GM12875 (cell line): Measurements from ENCODE around the gene PAK3.

Experiments used
- H3K4me3 ChIP-seq: one replicate; pipeline ENCODE4 v1.5.1; 2011; ENCODE audit warnings: low read depth, low read length, control low read depth
- TF ChIP-seq, protein P1 (sequence below): IDR thresholded peaks from 2 replicates; pipeline ENCODE4 v1.5.1; 2011; ENCODE audit warnings: low read depth, mild to moderate bottlenecking, control low read depth, inconsistent platforms, low read length, moderate library complexity, borderline replicate concordance; ENCODE audit not compliant: insufficient read depth

PAK3 gene

GRCh38 chrX:111244235-111244750 is 148.3 kb downstream of the PAK3 start:
- TF ChIP-seq, protein P1, sequence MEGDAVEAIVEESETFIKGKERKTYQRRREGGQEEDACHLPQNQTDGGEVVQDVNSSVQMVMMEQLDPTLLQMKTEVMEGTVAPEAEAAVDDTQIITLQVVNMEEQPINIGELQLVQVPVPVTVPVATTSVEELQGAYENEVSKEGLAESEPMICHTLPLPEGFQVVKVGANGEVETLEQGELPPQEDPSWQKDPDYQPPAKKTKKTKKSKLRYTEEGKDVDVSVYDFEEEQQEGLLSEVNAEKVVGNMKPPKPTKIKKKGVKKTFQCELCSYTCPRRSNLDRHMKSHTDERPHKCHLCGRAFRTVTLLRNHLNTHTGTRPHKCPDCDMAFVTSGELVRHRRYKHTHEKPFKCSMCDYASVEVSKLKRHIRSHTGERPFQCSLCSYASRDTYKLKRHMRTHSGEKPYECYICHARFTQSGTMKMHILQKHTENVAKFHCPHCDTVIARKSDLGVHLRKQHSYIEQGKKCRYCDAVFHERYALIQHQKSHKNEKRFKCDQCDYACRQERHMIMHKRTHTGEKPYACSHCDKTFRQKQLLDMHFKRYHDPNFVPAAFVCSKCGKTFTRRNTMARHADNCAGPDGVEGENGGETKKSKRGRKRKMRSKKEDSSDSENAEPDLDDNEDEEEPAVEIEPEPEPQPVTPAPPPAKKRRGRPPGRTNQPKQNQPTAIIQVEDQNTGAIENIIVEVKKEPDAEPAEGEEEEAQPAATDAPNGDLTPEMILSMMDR: no peak
- H3K4me3 ChIP-seq: no peak overlapping the region

DNA sequence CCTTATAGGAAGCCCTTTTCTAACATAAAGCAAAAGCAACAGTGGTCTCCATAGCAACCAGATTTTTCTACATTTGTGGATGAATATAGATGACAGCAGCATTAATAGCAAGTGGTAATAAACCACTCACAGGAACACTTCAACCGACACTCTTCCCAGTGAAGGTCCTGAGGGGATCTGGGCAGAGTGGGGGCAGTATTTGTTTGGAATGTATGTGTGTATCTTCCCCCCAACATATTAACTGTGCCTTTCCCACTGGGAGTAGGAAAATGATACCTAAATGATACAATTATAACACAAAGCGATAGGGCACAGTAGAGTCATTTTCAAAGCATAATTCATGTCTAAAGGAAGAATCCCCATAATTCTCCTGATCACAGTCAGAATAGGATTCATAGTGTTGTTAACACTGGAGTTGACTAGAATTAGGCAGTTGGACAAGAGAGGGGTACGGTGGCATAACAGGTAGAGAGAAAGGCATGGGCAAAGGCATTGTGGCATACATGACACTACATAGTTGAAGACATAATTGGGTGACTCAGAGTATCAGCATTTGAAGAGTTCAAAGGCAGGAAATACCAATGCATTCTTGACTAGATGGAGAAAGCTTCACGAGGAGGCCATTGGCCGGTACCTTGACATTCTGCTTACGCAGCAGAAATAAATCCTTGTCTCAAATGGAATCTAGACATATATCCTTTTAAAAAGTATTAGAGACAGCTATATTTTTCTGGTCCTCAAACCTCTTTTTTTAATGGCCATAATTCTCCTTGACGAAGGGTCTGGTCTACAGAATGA is 159.1 kb downstream of the PAK3 start:
- H3K4me3 ChIP-seq: no peak overlapping the region
- TF ChIP-seq, protein P1: no peak

GRCh38 chrX:111257733-111258132 is 161.7 kb downstream of the PAK3 start:
- TF ChIP-seq, protein P1: no peak
- no peak overlapping the region for H3K4me3 ChIP-seq

GRCh38 chrX:111259559-111259958 is 163.6 kb downstream of the PAK3 start:
- TF ChIP-seq, protein P1: no peak
- H3K4me3 ChIP-seq: no peak overlapping the region

DNA sequence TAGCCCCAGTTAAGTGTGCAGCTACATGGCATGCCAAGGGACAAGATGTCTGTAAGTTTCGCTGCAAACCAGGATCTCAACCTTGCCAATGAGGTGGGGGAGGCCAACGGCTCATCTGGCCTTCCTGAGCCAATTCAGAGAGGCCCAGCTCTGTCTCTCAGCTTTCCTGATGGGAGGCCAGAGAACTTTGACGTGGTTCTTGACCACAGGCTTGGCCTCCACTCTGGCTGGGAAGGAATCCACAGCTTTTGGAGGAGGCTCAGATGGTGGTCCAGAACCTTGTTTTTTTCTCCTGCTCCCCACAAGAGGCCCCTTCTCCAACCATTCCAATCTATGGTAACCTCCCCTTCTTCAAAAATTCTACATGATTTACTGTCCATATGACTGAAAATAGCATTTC is 164.5 kb downstream of the PAK3 start:
- TF ChIP-seq, protein P1: no peak
- no peak overlapping the region for H3K4me3 ChIP-seq

GRCh38 chrX:111262086-111262485 is 166.1 kb downstream of the PAK3 start:
- H3K4me3 ChIP-seq: no peak overlapping the region
- TF ChIP-seq, protein P1: no peak

- no peak overlapping the region for H3K4me3 ChIP-seq
- TF ChIP-seq, protein P1: no peak
Observed at GRCh38 chrX:111264385-111264784, 168.4 kb downstream of the PAK3 start.
